ENCODE measurements around the gene SSBP4. TPM values are rescaled to one million over a fixed set of nuclear protein-coding genes. Genes with fewer than 3 reads are reported as not detected.

SSBP4 gene
- total and polyA plus RNA-seq, 2 experiments from 2014 or later, result 44.4 to 52.0 TPM

- Histone ChIP-seq H3K4me3 (no peak overlapping the region), H3K27ac (ENCODE audit: low read depth) (no peak overlapping the region)
- no peak for ATAC-seq
These were observed 20.7 kb downstream of the SSBP4 start for GRCh38 chr19:18439910-18440237.

More at GRCh38 chr19:18439910-18440237, 20.7 kb downstream of the SSBP4 start:
- no peak for DNase-seq (ENCODE audit: low spot score)
- H3K27ac Mint-ChIP-seq, result no peak overlapping the region
- H3K27me3 Mint-ChIP-seq (ENCODE audit: insufficient read depth, low read depth, poor library complexity), result peaks cover 27% of the 10 kb centered on the region
- peaks cover 22% of the 10 kb centered on the region; the same call in 1 of the 2 replicates for H3F3A ChIP-seq (replicated peaks; ENCODE audit: low read depth)
- TF ChIP-seq ZNF114 (CRISPR knock-in tag; IDR thresholded peaks at IDR 0.05) (no peak), ZNF462 (CRISPR knock-in tag; IDR thresholded peaks at IDR 0.05) (no peak), JUNB (IDR thresholded peaks at IDR 0.05; ENCODE audit: unreplicated experiment) (no peak), ETS1 (IDR thresholded peaks at IDR 0.05) (no peak), POLR2AphosphoS5 (IDR thresholded peaks at IDR 0.05; ENCODE audit: low read depth) (no peak), EZH2phosphoT487 (IDR thresholded peaks at IDR 0.05; ENCODE audit: unreplicated experiment) (no peak), REST (IDR thresholded peaks at IDR 0.05; ENCODE audit: unreplicated experiment) (no peak), STAT1 (IDR thresholded peaks at IDR 0.05; ENCODE audit: unreplicated experiment) (no peak), EZH2 (IDR thresholded peaks at IDR 0.05; ENCODE audit: low read depth, unreplicated experiment) (no peak), CTCF (conservative IDR thresholded peaks at IDR 0.05; ENCODE audit: low read depth in 2 of 2) (no peak), NANOG (IDR thresholded peaks at IDR 0.05; ENCODE audit: borderline replicate concordance) (no peak), ZNF331 (CRISPR knock-in tag; IDR thresholded peaks at IDR 0.05; ENCODE audit: low read depth) (no peak), CREB1 (CRISPR knock-in tag; IDR thresholded peaks at IDR 0.05; ENCODE audit: low read depth) (no peak)
- H3K9me3 Mint-ChIP-seq, result peaks cover 4% of the 10 kb centered on the region
- H3K36me3 ChIP-seq (ENCODE audit: insufficient read depth), result no peaks in the 10 kb centered on the region
- peaks cover 15% of the 10 kb centered on the region for H3K4me1 ChIP-seq (ENCODE audit: insufficient read depth)
- peaks cover 24% of the 10 kb centered on the region for H3K4me1 Mint-ChIP-seq
- H3K4me3 Mint-ChIP-seq, result 0 out of 3 replicates have a peak overlapping the region, but pooled peaks have one; percentile 49
- H3K36me3 Mint-ChIP-seq (ENCODE audit: low read depth), result peaks cover 21% of the 10 kb centered on the region
- no peaks in the 10 kb centered on the region for H3K9me2 ChIP-seq (ENCODE audit: insufficient read depth)
- no peak overlapping the region for H2AFZ ChIP-seq
- no peaks in the 10 kb centered on the region for H3K27me3 ChIP-seq (ENCODE audit: insufficient read depth)
- H3K79me2 ChIP-seq (replicated peaks; ENCODE audit: insufficient read depth), result no peaks in the 10 kb centered on the region
- peaks cover 3% of the 10 kb centered on the region for H4K20me1 ChIP-seq (replicated peaks; ENCODE audit: insufficient read depth)
- H3K4me2 ChIP-seq, result peak overlapping the region; percentile 82
